ENCODE data around the gene TMEM106B. TPM values are rescaled to one million over a fixed set of nuclear protein-coding genes. Genes with fewer than 3 reads are reported as not detected.

Gene TMEM106B
- total and polyA plus RNA-seq, 2 of the 4 experiments (the other 2 are of a cell fraction): 24.7 to 59.5 TPM

DNA sequence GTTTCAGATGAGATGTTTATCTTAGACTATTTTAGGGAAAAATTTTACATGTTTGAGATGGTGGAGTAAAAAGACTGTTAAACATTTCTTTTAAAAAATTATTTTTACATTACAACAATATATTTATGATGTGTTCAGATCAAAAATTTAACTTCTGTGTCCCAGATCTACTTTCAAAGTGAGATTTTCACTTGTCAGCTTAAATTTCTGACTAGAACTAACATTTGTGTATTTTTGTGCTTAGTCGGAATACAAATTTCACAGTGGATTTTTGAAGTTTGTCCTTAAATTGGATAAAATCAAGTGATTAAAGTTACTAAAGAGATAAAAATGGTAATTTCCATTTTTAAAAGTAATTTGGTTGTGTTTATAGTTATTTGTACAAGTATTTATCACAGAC, 24.9 kb downstream of the TMEM106B start:
- CTCF ChIA-PET: no interaction called here
- no peak overlapping the region for H3K27ac ChIP-seq (ENCODE audit: insufficient read depth, low read length)
- no peak overlapping the region for H3K4ac ChIP-seq (ENCODE audit: low read depth, low read length)
- H3K18ac ChIP-seq (ENCODE audit: low read depth, low read length): no peak overlapping the region
- no peaks in the 10 kb centered on the region for H3K27me3 ChIP-seq (ENCODE audit: control insufficient read depth, insufficient read depth, low read length)
- POLR2A ChIA-PET (ENCODE audit: unreplicated experiment): no interaction called here
- no peak overlapping the region for H4K91ac ChIP-seq (ENCODE audit: insufficient read depth, low read depth, low read length)
- no TSS peak for BruUV-seq (replicated peaks)
- no peak for DNase-seq
- intact Hi-C loops (cut with micrococcal nuclease): no loop called here
- no peak overlapping the region for H3K4me2 ChIP-seq (ENCODE audit: low read depth, low read length)
- no peak overlapping the region for H2BK5ac ChIP-seq (ENCODE audit: low read depth, low read length, poor library complexity, severe bottlenecking)
- H3K79me1 ChIP-seq (ENCODE audit: low read depth in 1 of 2, low read length in 2 of 2): no peaks in the 10 kb centered on the region
- no peak overlapping the region for H3K4me3 ChIP-seq (ENCODE audit: insufficient read depth, low read depth, low read length)
- no peak for TF ChIP-seq SMC3 (IDR thresholded peaks at IDR 0.05; ENCODE audit: low read depth, low read length)
- TF ChIP-seq CEBPB (IDR thresholded peaks at IDR 0.05; ENCODE audit: low read depth, low read length): no peak
- no peak for TF ChIP-seq NFE2L2 (IDR thresholded peaks at IDR 0.05; ENCODE audit: low read depth, low read length)
- TF ChIP-seq MAZ (IDR thresholded peaks at IDR 0.05; ENCODE audit: borderline replicate concordance, low read depth, low read length): no peak
- TF ChIP-seq RCOR1 (IDR thresholded peaks at IDR 0.05; ENCODE audit: insufficient replicate concordance, low read length): no peak
- no peak for TF ChIP-seq BHLHE40 (IDR thresholded peaks at IDR 0.05; ENCODE audit: low read depth, low read length)
- H2AK9ac ChIP-seq (replicated peaks; ENCODE audit: low read depth, low read length, poor library complexity): no peak overlapping the region
- no peak overlapping the region for H2BK120ac ChIP-seq (ENCODE audit: low read depth, low read length)
- H3K4me1 ChIP-seq (ENCODE audit: control insufficient read depth, insufficient read depth, low read length): no peaks in the 10 kb centered on the region
- H2BK20ac ChIP-seq (ENCODE audit: low read depth, low read length): no peak overlapping the region
- dilution Hi-C loops (cut with HindIII; ENCODE audit: low sequenced_read_pairs, unreplicated experiment): no loop called here
- ATAC-seq (ENCODE audit: low read depth): no peak
- H3K23ac ChIP-seq (ENCODE audit: low read depth, low read length): no peak overlapping the region
- H3K14ac ChIP-seq (replicated peaks; ENCODE audit: low read depth, low read length): no peak overlapping the region
- H3K9me3 ChIP-seq (ENCODE audit: control insufficient read depth, insufficient read depth, low read length): no peaks in the 10 kb centered on the region
- no peaks in the 10 kb centered on the region for H4K20me1 ChIP-seq (ENCODE audit: insufficient read depth, low read length)
- in situ Hi-C loops (cut with MboI; ENCODE audit: low sequenced_read_pairs): no loop called here
- no peak overlapping the region for H2AFZ ChIP-seq (replicated peaks; ENCODE audit: low read length, poor library complexity)
- no peak overlapping the region for H4K8ac ChIP-seq (ENCODE audit: low read depth in 2 of 2, low read length in 2 of 2)
- H2AK5ac ChIP-seq (ENCODE audit: low read depth, low read length): no peak overlapping the region
- WGBS, 2 experiments (ENCODE audit: extremely low coverage in 2 of 2, insufficient read length in 1 of 2): no CpG with 5 or more reads among the region's 1 CpG
- H3K9ac ChIP-seq (ENCODE audit: low read depth, low read length): no peak overlapping the region
- no peak overlapping the region for H3K56ac ChIP-seq (ENCODE audit: extremely low read depth, insufficient read depth, low read length)
- no peaks in the 10 kb centered on the region for H3K36me3 ChIP-seq (ENCODE audit: control insufficient read depth, insufficient read depth, low read length)
- H3K9me1 ChIP-seq (ENCODE audit: insufficient read depth, low read length): no peaks in the 10 kb centered on the region
- H4K5ac ChIP-seq (ENCODE audit: low read depth, low read length): no peak overlapping the region
- no peak overlapping the region for H2BK15ac ChIP-seq (ENCODE audit: low read depth, low read length)

Measured in IMR-90 (cell line).